Measurements from ENCODE around the gene SLX9.

GRCh38 chr21:44901391-44902074 lies 38.3 kb upstream of the SLX9 start:
- TF ChIP-seq ZNF274 (IDR thresholded peaks at IDR 0.05; ENCODE audit: low read depth, low read length) (no peak), SUZ12 (IDR thresholded peaks at IDR 0.05; ENCODE audit: extremely low read depth, insufficient read depth, insufficient read length) (no peak)

All from NT2/D1 (cell line).